H9 (cell line): ENCODE measurements around the gene ZNF576. TPM values are rescaled to one million over a fixed set of nuclear protein-coding genes. Genes with fewer than 3 reads are reported as not detected.

ENCODE experiments used
- DNase-seq: peaks from one replicate; pipeline ENCODE4 v3.0.0-alpha.2; 2017
- H2AFZ ChIP-seq: one replicate; pipeline ENCODE4 v1.6.1; 2013; ENCODE audit warnings: mild to moderate bottlenecking, low read length, control low read depth, moderate library complexity
- H2AK5ac ChIP-seq: 2 replicates; pipeline ENCODE4 v1.6.1; 2013; ENCODE audit warnings: low read length, control low read depth, mixed read lengths; ENCODE audit not compliant: insufficient read length
- H2BK120ac ChIP-seq: one replicate; pipeline ENCODE4 v1.6.1; 2013; ENCODE audit warnings: low read depth, mild to moderate bottlenecking, low read length, control low read depth, inconsistent platforms; ENCODE audit not compliant: poor library complexity, severe bottlenecking
- H2BK12ac ChIP-seq: 2 replicates; pipeline ENCODE4 v1.6.1; 2013; ENCODE audit warnings: low read length, control low read depth, mixed read lengths, low read depth; ENCODE audit not compliant: insufficient read length
- H2BK15ac ChIP-seq: 2 replicates; pipeline ENCODE4 v1.6.1; 2013; ENCODE audit warnings: low read depth, low read length, control low read depth
- H2BK20ac ChIP-seq: one replicate; pipeline ENCODE4 v1.6.1; 2013; ENCODE audit warnings: low read depth, mild to moderate bottlenecking, low read length, control low read depth, inconsistent platforms; ENCODE audit not compliant: poor library complexity, severe bottlenecking
- H2BK5ac ChIP-seq: 2 replicates; pipeline ENCODE4 v1.6.1; 2013; ENCODE audit warnings: low read length, control low read depth, mixed read lengths; ENCODE audit not compliant: insufficient read length
- H3K14ac ChIP-seq: 2 replicates; pipeline ENCODE4 v1.6.1; 2013; ENCODE audit warnings: low read length, control low read depth; ENCODE audit not compliant: insufficient read depth
- H3K18ac ChIP-seq: 2 replicates; pipeline ENCODE4 v1.6.1; 2013; ENCODE audit warnings: low read depth, mild to moderate bottlenecking, mixed read lengths, low read length, control low read depth; ENCODE audit not compliant: insufficient read length
- H3K23ac ChIP-seq: 2 replicates; pipeline ENCODE4 v1.6.1; 2013; ENCODE audit warnings: low read length, control low read depth, mixed read lengths, low read depth; ENCODE audit not compliant: insufficient read length
- H3K23me2 ChIP-seq: 2 replicates; pipeline ENCODE4 v1.6.1; 2013; ENCODE audit warnings: low read depth, mild to moderate bottlenecking, mixed read lengths, low read length, control low read depth; ENCODE audit not compliant: insufficient read length, poor library complexity, severe bottlenecking
- H3K27ac ChIP-seq: 2 replicates; pipeline ENCODE4 v1.5.1; 2013; ENCODE audit warnings: low read length, control low read depth, mixed read lengths, low read depth; ENCODE audit not compliant: insufficient read length
- H3K27me3 ChIP-seq: 2 replicates; pipeline ENCODE4 v1.6.1; 2013; ENCODE audit warnings: low read length, control low read depth, inconsistent platforms; ENCODE audit not compliant: insufficient read depth
- H3K4ac ChIP-seq: 2 replicates; pipeline ENCODE4 v1.6.1; 2013; ENCODE audit warnings: low read depth, mild to moderate bottlenecking, control low read depth, inconsistent platforms, low read length, moderate library complexity
- H3K4me1 ChIP-seq: 2 replicates; pipeline ENCODE4 v1.6.1; 2013; ENCODE audit warnings: low read length, control low read depth, inconsistent platforms; ENCODE audit not compliant: insufficient read depth
- H3K4me2 ChIP-seq: 2 replicates; pipeline ENCODE4 v1.6.1; 2013; ENCODE audit warnings: low read length, control low read depth, mixed read lengths; ENCODE audit not compliant: insufficient read length, insufficient read depth
- H3K56ac ChIP-seq: 2 replicates; pipeline ENCODE4 v1.6.1; 2013; ENCODE audit warnings: low read depth, mild to moderate bottlenecking, mixed read lengths, low read length, control low read depth; ENCODE audit not compliant: insufficient read length
- H3K79me1 ChIP-seq: 2 replicates; pipeline ENCODE4 v1.6.1; 2013; ENCODE audit warnings: low read depth, mild to moderate bottlenecking, moderate library complexity, low read length, control low read depth, inconsistent platforms; ENCODE audit not compliant: insufficient read depth, poor library complexity, severe bottlenecking
- H3K79me2 ChIP-seq: 2 replicates; pipeline ENCODE4 v1.6.1; 2013; ENCODE audit warnings: low read length, control low read depth, inconsistent platforms; ENCODE audit not compliant: insufficient read depth
- H3K9ac ChIP-seq: 2 replicates; pipeline ENCODE4 v1.6.1; 2013; ENCODE audit warnings: low read length, control low read depth, mixed read lengths; ENCODE audit not compliant: insufficient read length; ENCODE audit errors: extremely low read depth
- H3K9me3 ChIP-seq: one replicate; pipeline ENCODE4 v1.6.1; 2013; ENCODE audit warnings: low read depth, low read length, inconsistent platforms; ENCODE audit not compliant: control insufficient read depth
- H3T11ph ChIP-seq: one replicate; pipeline ENCODE4 v1.6.1; 2013; ENCODE audit warnings: mild to moderate bottlenecking, low read length, control low read depth, inconsistent platforms
- H4K20me1 ChIP-seq: one replicate; pipeline ENCODE4 v1.6.1; 2013; ENCODE audit not compliant: control insufficient read depth, insufficient read length, insufficient read depth
- H4K5ac ChIP-seq: 2 replicates; pipeline ENCODE4 v1.6.1; 2013; ENCODE audit warnings: low read depth, mild to moderate bottlenecking, mixed read lengths, low read length, control low read depth; ENCODE audit not compliant: insufficient read length
- H4K8ac ChIP-seq: replicated peaks from 2 replicates; pipeline ENCODE4 v1.6.1; 2013; ENCODE audit warnings: low read length, control low read depth, mixed read lengths, low read depth; ENCODE audit not compliant: insufficient read length
- H4K91ac ChIP-seq: 2 replicates; pipeline ENCODE4 v1.6.1; 2013; ENCODE audit warnings: low read depth, mild to moderate bottlenecking, moderate library complexity, mixed read lengths, low read length, control low read depth; ENCODE audit not compliant: insufficient read length
- H3K27ac Mint-ChIP-seq, 3 experiments: 2 replicates in 2 of 3; 3 replicates in 1 of 3; pipeline ENCODE4 v1.8.0; 2020 to 2021; ENCODE audit warnings: mixed read lengths in 3 of 3, mild to moderate bottlenecking in 1 of 3, moderate library complexity in 1 of 3
- H3K27me3 Mint-ChIP-seq: 2 replicates; pipeline ENCODE4 v1.8.0; 2021; ENCODE audit warnings: low read depth, mild to moderate bottlenecking, moderate library complexity, mixed read lengths
- H3K36me3 Mint-ChIP-seq, 3 experiments: 2 replicates in 2 of 3; 3 replicates in 1 of 3; pipeline ENCODE4 v1.8.0; 2020 to 2021; ENCODE audit warnings: low read depth in 3 of 3, mixed read lengths in 3 of 3; ENCODE audit not compliant: insufficient read depth in 1 of 3
- H3K4me1 Mint-ChIP-seq, 2 experiments: 2 replicates each; pipeline ENCODE4 v1.8.0; 2020; ENCODE audit warnings: mixed read lengths in 2 of 2
- H3K4me3 Mint-ChIP-seq, 2 experiments: 2 replicates in 1 of 2; 3 replicates in 1 of 2; pipeline ENCODE4 v1.8.0; 2020 to 2021; ENCODE audit warnings: mild to moderate bottlenecking in 2 of 2, mixed read lengths in 2 of 2, moderate library complexity in 1 of 2
- H3K9me3 Mint-ChIP-seq, 2 experiments: 2 replicates in 1 of 2; 3 replicates in 1 of 2; pipeline ENCODE4 v1.8.0; 2020; ENCODE audit warnings: mild to moderate bottlenecking in 2 of 2, mixed read lengths in 2 of 2, moderate library complexity in 1 of 2
- WGBS: extraction: QIAGEN DNeasy Blood & Tissue Kit; methylation state at CpG from one replicate; pipeline ENCODE4 v1.1.7; 2013; ENCODE audit warnings: missing lambda C conversion rate, low lambda C conversion rate, mixed read lengths; ENCODE audit not compliant: insufficient read length; ENCODE audit errors: extremely low coverage; 5-methylcytosine and 5-hydroxymethylcytosine counted together
- total RNA-seq: library from RNA; stranded (reverse); gene quantifications from 2 replicates; pipeline ENCODE4 v1.2.1, GENCODE V29; 2021
- TF ChIP-seq, protein P1 (sequence below): fragments of 200-600 bp; sonication (generic); conservative IDR thresholded peaks from 3 replicates; pipeline ENCODE4 v1.8.0; 2021; ENCODE audit warnings: antibody characterized with exemption, mild to moderate bottlenecking

Gene ZNF576
- total RNA-seq, 1 experiment from 2014 or later, result 19.7 TPM

DNA sequence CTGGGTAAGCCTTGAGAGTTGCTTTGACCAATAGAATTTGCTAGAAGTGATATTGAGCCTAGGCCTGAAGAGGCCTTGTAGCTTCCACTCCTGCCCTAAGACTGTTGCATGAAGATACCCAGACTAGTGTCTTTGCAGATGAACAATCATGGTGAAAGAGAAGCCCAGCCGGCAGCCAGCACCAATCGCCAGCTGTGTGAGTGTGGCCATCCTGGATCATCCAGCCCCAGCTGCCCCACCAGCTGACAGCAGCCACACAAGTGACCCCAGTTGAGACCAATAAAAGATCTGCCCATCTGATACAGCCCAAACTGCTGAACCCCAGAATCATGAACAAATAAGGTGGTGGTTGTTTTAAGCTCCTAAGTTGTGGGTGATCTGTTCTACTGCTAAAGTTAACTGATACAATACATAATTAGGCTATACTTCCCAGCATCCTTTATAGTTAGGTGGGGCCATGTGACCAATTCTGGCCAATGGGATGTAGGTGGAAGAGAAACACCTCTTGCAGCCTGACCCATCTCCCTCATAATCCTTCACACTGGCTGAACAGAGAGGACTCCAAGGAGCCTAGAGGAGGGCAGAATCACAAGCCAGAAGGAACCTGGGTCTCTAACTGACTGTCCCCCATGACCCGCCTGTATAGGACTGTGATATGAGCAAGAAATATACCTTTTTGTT is 32.4 kb downstream of the ZNF576 start:
- Histone ChIP-seq H3K4me2 (no peak overlapping the region), H2BK120ac (no peak overlapping the region), H2BK20ac (no peak overlapping the region), H3K79me1 (no peaks in the 10 kb centered on the region), H2BK12ac (no peak overlapping the region), H4K91ac (no peak overlapping the region), H3K56ac (no peak overlapping the region), H4K20me1 (no peaks in the 10 kb centered on the region), H2AFZ (no peak overlapping the region), H3K9me3 (no peaks in the 10 kb centered on the region), H4K5ac (no peak overlapping the region), H2AK5ac (no peak overlapping the region), H2BK15ac (no peak overlapping the region), H3K4ac (no peak overlapping the region), H2BK5ac (no peak overlapping the region), H3K18ac (no peak overlapping the region), H3K14ac (no peak overlapping the region), H3K23me2 (no peaks in the 10 kb centered on the region), H3K23ac (no peak overlapping the region), H3T11ph (no peak overlapping the region), H3K79me2 (no peaks in the 10 kb centered on the region), H3K27ac (no peak overlapping the region), H3K27me3 (no peaks in the 10 kb centered on the region), H3K4me1 (no peaks in the 10 kb centered on the region; the same call in 1 of the 2 replicates), H3K9ac (no peak overlapping the region), H4K8ac (no peak overlapping the region)
- no peak overlapping the region for H3K27ac Mint-ChIP-seq
- peaks cover 10 to 13% of the 10 kb centered on the region in 2 experiments for H3K4me1 Mint-ChIP-seq
- no CpG with 5 or more reads among the region's 3 CpGs for WGBS
- no peak overlapping the region for H3K4me3 Mint-ChIP-seq
- TF ChIP-seq, protein P1, sequence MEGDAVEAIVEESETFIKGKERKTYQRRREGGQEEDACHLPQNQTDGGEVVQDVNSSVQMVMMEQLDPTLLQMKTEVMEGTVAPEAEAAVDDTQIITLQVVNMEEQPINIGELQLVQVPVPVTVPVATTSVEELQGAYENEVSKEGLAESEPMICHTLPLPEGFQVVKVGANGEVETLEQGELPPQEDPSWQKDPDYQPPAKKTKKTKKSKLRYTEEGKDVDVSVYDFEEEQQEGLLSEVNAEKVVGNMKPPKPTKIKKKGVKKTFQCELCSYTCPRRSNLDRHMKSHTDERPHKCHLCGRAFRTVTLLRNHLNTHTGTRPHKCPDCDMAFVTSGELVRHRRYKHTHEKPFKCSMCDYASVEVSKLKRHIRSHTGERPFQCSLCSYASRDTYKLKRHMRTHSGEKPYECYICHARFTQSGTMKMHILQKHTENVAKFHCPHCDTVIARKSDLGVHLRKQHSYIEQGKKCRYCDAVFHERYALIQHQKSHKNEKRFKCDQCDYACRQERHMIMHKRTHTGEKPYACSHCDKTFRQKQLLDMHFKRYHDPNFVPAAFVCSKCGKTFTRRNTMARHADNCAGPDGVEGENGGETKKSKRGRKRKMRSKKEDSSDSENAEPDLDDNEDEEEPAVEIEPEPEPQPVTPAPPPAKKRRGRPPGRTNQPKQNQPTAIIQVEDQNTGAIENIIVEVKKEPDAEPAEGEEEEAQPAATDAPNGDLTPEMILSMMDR, result no peak
- H3K9me3 Mint-ChIP-seq, result no peaks in the 10 kb centered on the region
- no peak for DNase-seq
- H3K36me3 Mint-ChIP-seq, result peaks cover 9 to 21% (median 10%) of the 10 kb centered on the region in 3 experiments; a peak in 5 of 7 replicates
- peaks cover 45% of the 10 kb centered on the region for H3K27me3 Mint-ChIP-seq
